ENCODE results near the gene TEX2. TPM values are rescaled to one million over a fixed set of nuclear protein-coding genes. Genes with fewer than 3 reads are reported as not detected.

Gene TEX2
- total and polyA plus RNA-seq, 7 donors = 4.6 to 50.7 (median 39.3) TPM

GRCh38 chr17:64196601-64197000, 66.5 kb downstream of the TEX2 start:
- H3K4me1 ChIP-seq = peaks cover 0 to 12% (median 0%) of the 10 kb centered on the region in 4 donors
- no peak overlapping the region for H3K4me3 ChIP-seq
- no peak overlapping the region for H3K27ac ChIP-seq
- DNase-seq = no peak
- intact Hi-C loops (cut with DNase I) = no loop called here
- H3K9me3 ChIP-seq = no peaks in the 10 kb centered on the region
- no peaks in the 10 kb centered on the region for H3K27me3 ChIP-seq
- TF ChIP-seq POLR2A (IDR thresholded peaks at IDR 0.05) (no peak), EP300 (IDR thresholded peaks at IDR 0.05) (no peak), CTCF (IDR thresholded peaks at IDR 0.05) (no peak), POLR2AphosphoS5 (IDR thresholded peaks at IDR 0.05) (no peak)
- WGBS, 2 donors = 94 to 97% methylated on average over 4 of the region's 4 CpGs
- peaks cover 0 to 4% (median 0%) of the 10 kb centered on the region in 4 donors for H3K36me3 ChIP-seq

DNA sequence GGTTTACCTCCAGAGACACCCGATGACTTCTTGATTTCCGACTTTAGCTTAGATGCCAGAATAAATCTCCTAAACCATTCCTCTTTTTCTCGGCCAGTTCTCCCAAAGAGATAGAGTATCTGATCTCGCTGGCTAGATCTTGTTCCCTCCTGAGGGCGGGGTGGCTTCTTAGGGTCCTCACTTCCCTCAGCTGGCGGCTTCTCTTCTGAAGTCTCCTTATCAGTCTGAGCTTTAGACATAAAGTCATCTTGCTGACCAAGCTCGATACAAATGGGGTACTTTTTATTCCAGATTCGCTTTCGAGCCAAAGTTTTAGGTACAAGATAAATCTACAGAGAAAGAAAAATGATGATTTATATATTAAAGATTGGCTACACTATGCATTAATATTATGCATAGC, 69.5 kb downstream of the TEX2 start:
- Histone ChIP-seq H3K9me3 (no peaks in the 10 kb centered on the region), H3K4me1 (no peaks in the 10 kb centered on the region), H3K36me3 (peaks cover 0 to 4% (median 0%) of the 10 kb centered on the region in 4 donors), H3K27me3 (no peaks in the 10 kb centered on the region), H3K27ac (no peak overlapping the region), H3K4me3 (no peak overlapping the region)
- 95% methylated on average over 9 of the region's 9 CpGs for WGBS, 2 donors
- intact Hi-C loops (cut with DNase I) = no loop called here
- DNase-seq = no peak
- TF ChIP-seq POLR2A (IDR thresholded peaks at IDR 0.05) = no peak
- no peak for TF ChIP-seq POLR2AphosphoS5 (IDR thresholded peaks at IDR 0.05)
- TF ChIP-seq CTCF (IDR thresholded peaks at IDR 0.05) = no peak
- no peak for TF ChIP-seq EP300 (IDR thresholded peaks at IDR 0.05)

- no peak for DNase-seq
- Histone ChIP-seq H3K36me3 (peaks cover 0 to 10% (median 4%) of the 10 kb centered on the region in 4 donors), H3K4me1 (no peaks in the 10 kb centered on the region), H3K27me3 (no peaks in the 10 kb centered on the region), H3K27ac (no peak overlapping the region), H3K9me3 (no peaks in the 10 kb centered on the region), H3K4me3 (no peak overlapping the region)
- WGBS, 2 donors = 62 to 65% methylated on average over 3 of the region's 3 CpGs
- intact Hi-C loops (cut with DNase I) = no loop called here
- TF ChIP-seq EP300 (IDR thresholded peaks at IDR 0.05) (no peak), POLR2A (IDR thresholded peaks at IDR 0.05) (no peak), POLR2AphosphoS5 (IDR thresholded peaks at IDR 0.05) (no peak), CTCF (IDR thresholded peaks at IDR 0.05) (no peak)
These were observed 70.5 kb downstream of the TEX2 start for GRCh38 chr17:64192589-64192988.

GRCh38 chr17:64190472-64190871, 72.6 kb downstream of the TEX2 start:
- Histone ChIP-seq H3K9me3 (no peaks in the 10 kb centered on the region), H3K4me3 (no peak overlapping the region), H3K27ac (no peak overlapping the region), H3K27me3 (no peaks in the 10 kb centered on the region), H3K4me1 (peaks cover 0 to 6% (median 0%) of the 10 kb centered on the region in 4 donors), H3K36me3 (peaks cover 0 to 17% (median 6%) of the 10 kb centered on the region in 4 donors)
- intact Hi-C loops (cut with DNase I) = no loop called here
- no peak for DNase-seq
- 80 to 81% methylated on average over 6 of the region's 6 CpGs for WGBS, 2 donors
- no peak for TF ChIP-seq POLR2AphosphoS5 (IDR thresholded peaks at IDR 0.05)
- TF ChIP-seq POLR2A (IDR thresholded peaks at IDR 0.05) = no peak
- no peak for TF ChIP-seq CTCF (IDR thresholded peaks at IDR 0.05)
- no peak for TF ChIP-seq EP300 (IDR thresholded peaks at IDR 0.05)

GRCh38 chr17:64188088-64188487, 75.0 kb downstream of the TEX2 start:
- DNase-seq = no peak
- peaks cover 0 to 14% (median 6%) of the 10 kb centered on the region in 4 donors for H3K36me3 ChIP-seq
- no peaks in the 10 kb centered on the region for H3K27me3 ChIP-seq
- intact Hi-C loops (cut with DNase I) = no loop called here
- no peaks in the 10 kb centered on the region for H3K9me3 ChIP-seq
- no peak overlapping the region for H3K4me3 ChIP-seq
- H3K27ac ChIP-seq = no peak overlapping the region
- TF ChIP-seq POLR2A (IDR thresholded peaks at IDR 0.05) (no peak), EP300 (IDR thresholded peaks at IDR 0.05) (no peak)
- H3K4me1 ChIP-seq = peaks cover 0 to 8% (median 0%) of the 10 kb centered on the region in 4 donors
- WGBS, 2 donors = 96 to 98% methylated on average over 15 of the region's 15 CpGs

Data from sigmoid colon (tissue), 7 donors.